GM12892 (cell line): ENCODE data around the gene KAZN.

ENCODE experiments used
- POLR2A ChIP-seq: IDR thresholded peaks from 2 replicates; pipeline ENCODE4 v1.6.1; 2011; ENCODE audit warnings: low read depth, low read length, control low read depth
- POLR2AphosphoS5 ChIP-seq: IDR thresholded peaks from 2 replicates; pipeline ENCODE4 v1.6.1; 2011; ENCODE audit warnings: low read depth, low read length, control low read depth

DNA sequence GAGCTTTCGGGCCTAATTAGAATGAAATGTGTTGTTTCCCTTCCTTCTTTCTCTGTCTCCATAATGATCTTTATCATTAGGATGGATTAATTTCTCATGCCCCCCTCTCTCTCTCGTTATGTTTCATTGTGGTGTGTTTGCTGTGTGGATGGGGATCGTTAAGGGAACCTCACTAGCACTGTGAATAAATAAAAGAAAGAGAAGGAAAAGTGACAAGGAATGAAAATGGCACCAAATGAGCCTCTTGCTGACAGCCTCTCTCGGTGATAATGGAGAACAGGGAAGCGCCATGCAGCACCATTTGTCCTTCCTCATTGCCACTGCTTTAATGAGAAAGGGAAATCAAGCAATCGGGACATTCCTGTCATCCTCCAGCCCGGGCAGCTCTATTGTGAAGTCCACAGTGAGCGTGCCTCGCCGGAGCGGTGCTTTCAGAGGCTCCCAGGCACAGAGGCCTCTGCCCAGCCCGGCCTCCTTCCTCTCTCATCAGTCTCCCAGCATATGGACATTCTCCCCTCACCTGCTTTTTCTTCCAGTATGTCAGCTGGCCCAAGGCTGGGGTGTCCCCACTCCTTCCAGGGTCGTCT, 289.4 kb downstream of the KAZN start:
- no peak for TF ChIP-seq POLR2A
- TF ChIP-seq POLR2AphosphoS5 = no peak
